ENCODE results near the gene ZNF821.
"Not testable (repeated sequence)": the region's sequence is repeated elsewhere in the genome, so short reads cannot be mapped to it uniquely, and the experiment has no call there.

Gene ZNF821

GRCh38 chr16:71883849-71884638 is at the start of gene ZNF821:
ZNF821 (minus strand) TSS chr16:71884182; CDS start chr16:71879946, 4,236 bp downstream.
- DNase-seq (ENCODE audit: extremely low read depth in 1 of 2, low read depth in 1 of 2) = peak; percentile 46 to 59

GRCh38 chr16:71933017-71933416 is 49.0 kb upstream of the ZNF821 start:
- DNase-seq (ENCODE audit: extremely low read depth in 1 of 2, low read depth in 1 of 2) = no peak

GRCh38 chr16:71931599-71931998 is 47.6 kb upstream of the ZNF821 start:
- DNase-seq (ENCODE audit: extremely low read depth in 1 of 2, low read depth in 1 of 2) = no peak

GRCh38 chr16:71931001-71931400 is 47.0 kb upstream of the ZNF821 start:
- DNase-seq (ENCODE audit: extremely low read depth in 1 of 2, low read depth in 1 of 2) = no peak

DNA sequence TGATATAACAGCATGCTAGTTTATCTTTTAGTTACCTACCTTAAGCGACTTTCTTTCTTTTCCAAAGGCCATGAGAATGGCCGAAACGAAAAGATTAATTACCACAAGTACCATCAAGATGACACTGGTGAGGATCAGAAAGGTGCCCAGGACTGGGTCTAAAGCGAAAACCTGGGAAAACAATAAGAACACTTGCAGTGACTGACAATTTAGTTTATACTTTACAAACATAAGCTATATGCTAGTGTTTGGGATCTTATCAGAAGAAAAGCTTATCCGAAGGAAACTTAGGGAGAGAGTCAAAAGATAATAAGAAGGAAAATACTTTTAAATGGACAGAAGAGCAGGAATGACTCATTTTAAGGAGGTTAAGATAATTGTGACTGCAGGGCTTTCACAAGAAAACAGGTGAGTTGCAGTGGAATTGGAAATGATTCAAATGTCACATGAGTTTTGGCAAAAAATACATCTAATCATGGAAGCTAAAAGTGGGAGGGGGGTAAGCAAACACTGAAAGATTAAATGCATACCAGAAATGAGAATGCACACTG is 46.1 kb upstream of the ZNF821 start:
- DNase-seq (ENCODE audit: extremely low read depth in 1 of 2, low read depth in 1 of 2) = no peak

DNA sequence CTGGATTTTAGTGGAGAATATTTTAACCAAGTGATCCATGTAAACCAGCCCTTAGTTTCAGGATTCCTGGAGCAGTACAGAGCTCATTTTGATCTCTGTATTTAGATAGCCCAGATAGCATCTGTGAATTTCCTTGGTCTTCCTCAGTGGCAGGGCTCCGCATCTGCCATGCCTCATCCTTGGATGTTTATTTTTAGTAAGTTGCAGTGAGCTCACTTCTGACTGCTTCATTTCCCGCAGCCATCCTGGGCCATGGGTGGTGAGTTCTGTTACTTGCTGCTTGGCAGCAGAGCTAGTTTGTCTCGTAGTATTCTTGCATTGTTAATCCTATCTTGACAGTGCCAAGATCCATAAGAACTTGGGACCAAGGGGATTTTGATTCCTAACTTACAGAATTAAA is 45.1 kb upstream of the ZNF821 start:
- no peak for DNase-seq (ENCODE audit: extremely low read depth in 1 of 2, low read depth in 1 of 2)

GRCh38 chr16:71927787-71928186 is 43.8 kb upstream of the ZNF821 start:
- DNase-seq (ENCODE audit: extremely low read depth in 1 of 2, low read depth in 1 of 2) = no peak

DNA sequence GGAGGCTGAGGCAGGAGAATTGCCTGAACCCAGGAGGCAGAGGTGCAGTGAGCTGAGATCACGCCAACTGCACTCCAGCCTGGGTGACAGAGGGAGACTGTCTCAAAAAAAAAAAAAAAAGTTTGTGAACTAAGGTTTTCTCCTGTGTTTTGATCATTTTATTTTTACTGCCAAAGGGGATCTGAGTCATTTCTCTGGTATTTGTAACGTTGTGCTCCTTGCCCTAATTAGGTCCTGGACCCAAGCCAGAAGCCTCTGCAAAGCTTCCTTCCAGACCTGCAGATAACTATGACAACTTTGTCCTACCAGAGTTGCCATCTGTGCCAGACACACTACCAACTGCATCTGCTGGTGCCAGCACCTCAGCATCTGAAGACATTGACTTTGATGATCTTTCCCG is 43.4 kb upstream of the ZNF821 start:
- DNase-seq (ENCODE audit: extremely low read depth in 1 of 2, low read depth in 1 of 2) = no peak

GRCh38 chr16:71924710-71925109 is 40.7 kb upstream of the ZNF821 start:
- no peak for DNase-seq (ENCODE audit: extremely low read depth in 1 of 2, low read depth in 1 of 2)

GRCh38 chr16:71923941-71924690 is 40.1 kb upstream of the ZNF821 start:
- DNase-seq (ENCODE audit: extremely low read depth in 1 of 2, low read depth in 1 of 2) = no peak

DNA sequence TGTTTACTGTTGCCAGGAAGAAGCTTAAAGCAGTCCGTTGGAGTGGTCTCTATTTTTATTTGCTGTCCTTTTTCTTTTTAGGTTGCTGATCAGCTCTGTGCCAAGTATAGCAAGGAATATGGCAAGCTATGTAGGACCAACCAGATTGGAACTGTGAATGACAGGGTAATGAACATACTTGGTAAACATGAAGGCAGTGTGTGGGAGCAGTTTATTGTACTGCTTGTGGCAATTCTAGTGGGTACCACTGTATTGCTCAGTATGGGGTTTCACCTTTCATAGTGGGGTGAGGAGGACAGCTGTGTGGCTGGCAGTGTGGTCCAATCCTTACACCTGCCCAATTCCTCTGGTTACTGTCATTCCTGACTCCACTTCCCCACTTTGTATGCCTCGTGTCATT is 36.7 kb upstream of the ZNF821 start:
- no peak for DNase-seq (ENCODE audit: extremely low read depth in 1 of 2, low read depth in 1 of 2)

DNA sequence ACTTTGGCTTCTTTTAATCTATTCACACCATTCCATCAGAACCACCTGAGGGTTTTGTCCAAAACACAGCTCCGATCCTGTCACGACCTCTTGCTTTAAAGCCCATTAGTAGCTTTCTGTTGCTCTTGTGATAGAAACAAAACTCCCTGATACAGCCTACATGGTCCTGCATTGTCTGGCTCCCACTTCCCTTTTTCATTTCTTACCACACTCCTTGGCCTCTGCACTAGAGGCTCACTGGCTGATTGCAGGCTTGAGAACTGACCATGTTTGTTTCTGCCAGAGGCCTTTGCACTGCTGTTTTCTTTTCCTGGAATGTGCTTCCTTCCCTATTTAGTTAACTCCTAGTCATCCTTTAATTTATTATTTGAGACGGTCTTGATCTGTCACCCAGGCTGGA is 35.1 kb upstream of the ZNF821 start:
- no peak for DNase-seq (ENCODE audit: extremely low read depth in 1 of 2, low read depth in 1 of 2)

- DNase-seq (ENCODE audit: extremely low read depth in 1 of 2, low read depth in 1 of 2) = no peak
Measured at GRCh38 chr16:71917900-71918299, 33.9 kb upstream of the ZNF821 start.

GRCh38 chr16:71916397-71916920 is 32.5 kb upstream of the ZNF821 start:
- DNase-seq (ENCODE audit: extremely low read depth in 1 of 2, low read depth in 1 of 2) = no peak

DNA sequence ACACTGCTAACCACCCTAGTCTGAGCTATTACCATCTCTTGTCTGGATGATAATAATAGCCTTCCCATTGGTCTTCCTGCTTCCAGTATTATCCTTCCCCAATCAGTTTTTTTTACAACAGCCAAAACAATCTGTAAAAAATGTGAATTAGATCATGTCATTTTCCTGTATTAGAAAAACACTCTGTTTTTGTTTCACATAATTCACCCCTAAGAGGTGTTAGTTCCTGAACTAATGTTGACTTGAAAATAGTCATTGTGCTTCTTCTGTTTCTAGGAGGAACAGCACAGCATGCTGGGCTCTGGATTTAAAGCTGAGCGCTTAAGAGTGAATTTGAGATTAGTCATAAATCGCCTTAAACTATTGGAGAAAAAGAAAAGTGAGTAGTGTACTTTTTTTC is 31.4 kb upstream of the ZNF821 start:
- DNase-seq (ENCODE audit: extremely low read depth in 1 of 2, low read depth in 1 of 2) = no peak

DNA sequence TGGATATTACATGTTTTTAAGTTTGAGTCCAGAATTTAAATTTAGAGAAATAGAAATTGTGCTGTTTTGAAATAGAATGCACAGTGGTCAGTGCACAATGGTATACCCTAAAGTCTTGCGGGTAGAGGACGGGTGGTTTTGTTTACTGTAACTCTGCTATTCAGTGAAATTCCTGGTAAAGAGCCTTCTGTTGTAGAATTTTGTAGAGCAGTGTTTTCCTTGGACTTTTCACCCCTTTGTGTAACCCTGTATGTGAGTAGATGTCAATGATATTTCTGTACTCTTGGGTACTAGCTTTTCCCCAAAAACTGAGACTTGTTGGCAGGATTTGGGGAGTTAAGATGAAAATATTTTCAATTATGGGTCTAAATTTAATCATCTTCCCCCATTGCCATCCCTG is 30.8 kb upstream of the ZNF821 start:
- DNase-seq (ENCODE audit: extremely low read depth in 1 of 2, low read depth in 1 of 2) = no peak

DNA sequence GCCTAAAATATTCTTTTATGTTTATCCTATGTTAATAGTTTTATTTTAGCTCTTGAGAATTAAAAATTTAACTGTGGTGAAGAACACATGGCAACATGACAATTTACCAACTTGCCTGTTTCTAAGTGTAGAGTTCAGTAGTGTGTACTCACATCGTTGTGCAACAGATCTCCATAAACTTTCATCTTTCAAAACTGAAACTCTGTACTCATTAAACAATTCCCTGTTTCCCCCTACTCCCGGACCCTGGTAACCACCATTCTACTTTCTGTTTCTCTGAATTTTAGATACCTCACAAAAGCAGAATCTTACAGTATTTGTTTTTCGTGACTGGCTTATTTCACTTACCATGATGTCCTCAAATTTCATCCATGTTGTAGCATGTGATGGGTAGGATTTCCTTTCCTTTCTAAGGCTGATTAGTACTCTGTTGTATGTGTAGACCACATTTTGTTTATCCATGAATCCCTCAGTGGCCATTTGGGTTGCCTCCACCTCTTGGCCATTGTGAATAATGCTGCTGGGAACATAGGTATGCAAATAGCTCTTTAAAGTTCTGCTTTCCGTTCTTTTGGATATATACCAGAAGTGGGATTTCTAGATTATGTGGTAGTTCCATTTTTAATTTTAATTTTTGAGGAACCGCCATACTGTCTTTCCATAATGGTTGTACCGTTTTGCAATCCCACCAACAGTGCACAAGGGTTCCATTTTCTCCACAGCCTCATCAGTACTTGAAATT is 28.7 kb upstream of the ZNF821 start:
- DNase-seq (ENCODE audit: extremely low read depth in 1 of 2, low read depth in 1 of 2) = no peak

- no peak for DNase-seq (ENCODE audit: extremely low read depth in 1 of 2, low read depth in 1 of 2)
Measured at GRCh38 chr16:71911121-71911520, 27.1 kb upstream of the ZNF821 start.

DNA sequence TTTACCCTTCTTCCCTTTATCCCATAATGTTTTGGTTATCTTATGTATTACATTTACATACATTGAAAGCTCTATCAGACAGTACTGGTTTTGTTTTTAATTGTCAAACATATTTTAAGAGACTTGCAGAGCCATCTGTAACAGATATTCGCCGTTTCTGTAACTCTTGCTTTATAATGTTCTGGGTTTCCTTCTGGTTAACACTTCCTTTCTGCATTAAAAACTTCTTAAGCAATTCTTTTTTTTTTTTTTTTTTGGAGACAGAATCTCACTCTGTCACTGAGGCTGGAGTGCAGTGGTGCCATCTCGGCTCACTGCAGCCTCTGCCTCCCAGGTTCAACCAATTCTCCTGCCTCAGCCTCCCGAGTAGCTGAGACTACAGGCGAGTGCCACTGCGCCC is 21.8 kb upstream of the ZNF821 start:
- not testable (repeated sequence) for DNase-seq (ENCODE audit: extremely low read depth in 1 of 2, low read depth in 1 of 2)

DNA sequence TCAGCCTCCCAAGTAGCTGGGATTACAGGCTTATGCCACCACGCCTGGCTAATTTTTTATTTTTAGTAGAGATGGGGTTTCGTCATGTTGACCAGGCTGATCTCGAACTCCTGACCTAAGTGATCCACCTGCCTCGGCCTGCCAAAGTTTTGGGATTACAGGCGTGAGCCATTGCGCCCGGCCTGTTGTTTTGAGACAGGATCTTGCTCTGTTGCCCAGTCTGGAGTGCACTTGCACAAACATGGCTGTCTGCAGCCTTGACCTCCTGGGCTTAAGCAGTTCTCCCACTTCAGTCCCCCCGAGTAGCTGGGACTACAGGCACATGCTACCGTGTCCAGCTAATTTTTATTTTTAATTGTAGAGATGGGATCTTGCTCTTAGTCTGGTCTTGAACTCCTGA is 20.3 kb upstream of the ZNF821 start:
- DNase-seq (ENCODE audit: extremely low read depth in 1 of 2, low read depth in 1 of 2) = no peak

DNA sequence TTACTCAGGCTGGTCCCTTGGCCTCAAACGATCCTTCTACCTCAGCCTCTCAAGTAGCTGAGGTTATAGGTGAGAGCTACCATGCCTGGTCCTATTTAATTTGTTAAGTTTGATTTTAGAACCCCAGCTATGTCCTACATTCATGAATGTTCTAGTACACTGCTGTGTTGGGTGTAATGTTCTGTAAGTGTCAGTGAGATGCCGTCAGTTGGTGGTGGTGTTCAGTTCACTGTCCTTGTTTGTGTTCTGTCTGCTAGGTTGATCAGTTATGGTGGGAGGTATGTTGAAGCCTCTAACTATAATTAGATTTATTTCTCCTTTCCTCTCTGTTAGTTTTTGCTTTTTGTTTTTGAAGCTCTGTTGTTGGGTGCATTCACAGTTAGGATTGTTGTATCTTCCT is 19.6 kb upstream of the ZNF821 start:
- DNase-seq (ENCODE audit: extremely low read depth in 1 of 2, low read depth in 1 of 2) = no peak
